HepG2 (cell line): Measurements from ENCODE around the gene HACE1. TPM values are rescaled to one million over a fixed set of nuclear protein-coding genes. Genes with fewer than 3 reads are reported as not detected.

Source experiments
- ATAC-seq: fragments of 200-7000 bp; cut with Tn5 transposase; 3 replicates; pipeline ENCODE4 v1.9.1; 2020; ENCODE audit warnings: mild to moderate bottlenecking, moderate library complexity
- BruUV-seq: library from RNA; stranded (reverse); fragments of 400-500 nt; replicated peaks from 2 replicates; lab custom pipeline; 2021; lab: Mats Ljungman, UMichigan
- CTCF ChIA-PET: fragments of 300-600 bp; formaldehyde crosslinking; extraction: SDS; loops from one replicate; lab custom pipeline; 2021; ENCODE audit warnings: low total read pairs, inconsistent platforms, low intra/inter-chr PET ratio; lab: Yijun Ruan, JAX
- POLR2A ChIA-PET: fragments of 350-600 bp; sonication (Branson Sonifier 250); formaldehyde crosslinking; loops from one replicate; lab custom pipeline; 2020; ENCODE audit warnings: antibody characterized with exemption, inconsistent platforms; lab: Yijun Ruan, JAX
- DNase-seq: peaks from one replicate; pipeline ENCODE4 v3.0.0-alpha.2; 2015; ENCODE audit warnings: low spot score
- FAIRE-seq: peaks from 3 replicates; lab custom pipeline; 2011; peaks lifted over from hg19 to GRCh38; lab: Jason Lieb, UNC
- H2AFZ ChIP-seq: one replicate; pipeline ENCODE4 v1.6.1; 2011; ENCODE audit warnings: low read length, inconsistent platforms
- H3K27ac ChIP-seq: fragments of 300-600 bp; 3 replicates; pipeline ENCODE4 v1.8.0; 2011; ENCODE audit warnings: mixed run types, mild to moderate bottlenecking, mixed read lengths, low read length, inconsistent platforms; ENCODE audit not compliant: insufficient read depth; ENCODE audit errors: extremely low read length
- H3K27me3 ChIP-seq, 2 experiments: fragments of 200-600 bp in 1 of 2; 2 replicates in 1 of 2; 3 replicates in 1 of 2; pipeline versions ENCODE4 v1.6.0 to v1.8.0; 2011; ENCODE audit warnings: low read length in 2 of 2, mild to moderate bottlenecking in 2 of 2, moderate library complexity in 2 of 2, inconsistent platforms in 1 of 2; ENCODE audit not compliant: insufficient read depth in 2 of 2, control insufficient read depth in 1 of 2
- H3K36me3 ChIP-seq, 2 experiments: fragments of 200-600 bp in 1 of 2; replicated peaks in 1 of 2; 2 replicates in 1 of 2; 3 replicates in 1 of 2; pipeline versions ENCODE4 v1.5.1 to v1.8.0; 2011; ENCODE audit warnings: low read length in 2 of 2, inconsistent platforms in 1 of 2; ENCODE audit not compliant: insufficient read depth in 2 of 2, control insufficient read depth in 1 of 2
- H3K4me1 ChIP-seq: 2 replicates; pipeline ENCODE4 v1.5.1; 2012; ENCODE audit warnings: low read length, inconsistent platforms; ENCODE audit not compliant: insufficient read depth
- H3K4me2 ChIP-seq: 2 replicates; pipeline ENCODE4 v1.6.0; 2011; ENCODE audit warnings: low read depth, low read length, inconsistent platforms
- H3K4me3 ChIP-seq, 3 experiments: fragments of 200-600 bp in 1 of 3; sonication (generic), shearing (Covaris generic) in 1 of 3; replicated peaks in 1 of 3; 2 replicates each; pipeline ENCODE4 v1.5.1; 2011 to 2016; ENCODE audit warnings: low read length in 3 of 3, inconsistent platforms in 2 of 3, low read depth in 2 of 3, mild to moderate bottlenecking in 2 of 3, control low read depth in 1 of 3, mixed read lengths in 1 of 3; ENCODE audit not compliant: insufficient read depth in 1 of 3
- H3K79me2 ChIP-seq: one replicate; pipeline ENCODE4 v1.6.1; 2011; ENCODE audit warnings: low read length, inconsistent platforms; ENCODE audit not compliant: insufficient read depth
- H3K9ac ChIP-seq: 2 replicates; pipeline ENCODE4 v1.6.0; 2011; ENCODE audit warnings: mild to moderate bottlenecking, low read depth, low read length, inconsistent platforms; ENCODE audit not compliant: insufficient read depth
- H3K9me3 ChIP-seq: 2 replicates; pipeline ENCODE4 v1.5.1; 2012; ENCODE audit warnings: mild to moderate bottlenecking, low read length
- H4K20me1 ChIP-seq: 2 replicates; pipeline ENCODE4 v1.6.0; 2011; ENCODE audit warnings: inconsistent platforms, mild to moderate bottlenecking, low read length, moderate library complexity; ENCODE audit not compliant: insufficient read depth
- ASH2L ChIP-seq: fragments of 300-600, 200-600 bp; sonication (generic); IDR thresholded peaks from 2 replicates; pipeline ENCODE4 v1.7.0; 2017; ENCODE audit warnings: low read depth, mild to moderate bottlenecking, moderate library complexity, mixed read lengths, low read length; ENCODE audit not compliant: insufficient read length
- ATM ChIP-seq: fragments of 450-650 bp; IDR thresholded peaks from 2 replicates; pipeline ENCODE4 v1.7.1; 2017; ENCODE audit warnings: mild to moderate bottlenecking, borderline replicate concordance
- FOXO1 ChIP-seq: sonication (generic); formaldehyde crosslinking; IDR thresholded peaks from 2 replicates; pipeline ENCODE4 v1.4.0; 2020; ENCODE audit warnings: missing genetic modification reagents
- HDAC6 ChIP-seq: fragments of 200-600 bp; sonication (generic); IDR thresholded peaks from 2 replicates; pipeline ENCODE4 v1.7.0; 2017; ENCODE audit warnings: mild to moderate bottlenecking, antibody characterized with exemption, low read length, low read depth
- RFXAP ChIP-seq: sonication (generic); formaldehyde crosslinking; IDR thresholded peaks from 2 replicates; pipeline ENCODE4 v1.4.0; 2020; ENCODE audit warnings: missing genetic modification reagents, borderline replicate concordance
- SMARCE1 ChIP-seq: fragments of 450-650 bp; IDR thresholded peaks from 2 replicates; pipeline ENCODE4 v1.6.1; 2017; ENCODE audit warnings: borderline replicate concordance
- SOX5 ChIP-seq: IDR thresholded peaks from 2 replicates; pipeline ENCODE4 v1.6.1; 2016; ENCODE audit warnings: borderline replicate concordance
- ZSCAN25 ChIP-seq: sonication (generic); formaldehyde crosslinking; IDR thresholded peaks from 2 replicates; pipeline ENCODE4 v1.8.0; 2022; ENCODE audit warnings: mild to moderate bottlenecking, missing genetic modification reagents
- WGBS: methylation state at CpG from one replicate; pipeline ENCODE4 v1.1.6; 2017; ENCODE audit warnings: low lambda C conversion rate; 5-methylcytosine and 5-hydroxymethylcytosine counted together
- in situ Hi-C: cut with HindIII; loops from 2 replicates; pipeline ENCODE4 v1.10.0; 2017; ENCODE audit warnings: low pct_unique_long_range_greater_than_20kb; ENCODE audit not compliant: extremely low pct_ligation_motif_present
- intact Hi-C: fragments of 100-400 bp; cut with micrococcal nuclease; formaldehyde crosslinking; loops from one replicate; pipeline ENCODE4 v1.10.0; 2022; ENCODE audit not compliant: unreplicated experiment
- polyA plus RNA-seq, 8 experiments: library from polyadenylated mRNA; depleted of rRNA in 3 of 8; stranded (reverse) in 7 of 8; unstranded in 1 of 8; fragments of >200 nt; fragmentation: Illumina TruSeq in 4 of 8; extraction: Trizol in 4 of 8; gene quantifications; 2 replicates each; pipeline versions ENCODE4 v1.2.1 to v1.2.3, GENCODE V29; 2011 to 2016; ENCODE audit warnings: low read depth in 4 of 8, missing spikeins in 1 of 8, mixed read lengths in 1 of 8; ENCODE audit not compliant: insufficient read depth in 1 of 8
- total RNA-seq, 5 experiments: library from RNA; depleted of rRNA; stranded (reverse); fragments of >200 nt; fragmentation: Illumina TruSeq; extraction: Trizol; gene quantifications; 2 replicates each; pipeline ENCODE4 v1.2.3, GENCODE V29; 2016; ENCODE audit warnings: low read depth in 1 of 5
- TF ChIP-seq, protein P1 (sequence below): sonication (generic); formaldehyde crosslinking; IDR thresholded peaks from 2 replicates; pipeline ENCODE4 v1.4.0; 2020; ENCODE audit warnings: missing genetic modification reagents
- TF ChIP-seq, protein P2 (sequence below), 2 experiments: IDR thresholded peaks; 2 replicates each; pipeline ENCODE4 v1.6.1; 2011 to 2012; ENCODE audit warnings: low read length in 2 of 2, borderline replicate concordance in 1 of 2, low read depth in 1 of 2, mild to moderate bottlenecking in 1 of 2, moderate library complexity in 1 of 2
- TF ChIP-seq, protein P3 (sequence below): sonication (generic); formaldehyde crosslinking; IDR thresholded peaks from 2 replicates; pipeline ENCODE4 v1.5.0; 2020; ENCODE audit warnings: mild to moderate bottlenecking, missing genetic modification reagents, moderate library complexity

Gene HACE1
- total and polyA plus RNA-seq, 2 of the 13 experiments (the other 11 are each of a cell fraction or from before 2014, with no cell fraction given) = 8.9 to 11.4 TPM

DNA sequence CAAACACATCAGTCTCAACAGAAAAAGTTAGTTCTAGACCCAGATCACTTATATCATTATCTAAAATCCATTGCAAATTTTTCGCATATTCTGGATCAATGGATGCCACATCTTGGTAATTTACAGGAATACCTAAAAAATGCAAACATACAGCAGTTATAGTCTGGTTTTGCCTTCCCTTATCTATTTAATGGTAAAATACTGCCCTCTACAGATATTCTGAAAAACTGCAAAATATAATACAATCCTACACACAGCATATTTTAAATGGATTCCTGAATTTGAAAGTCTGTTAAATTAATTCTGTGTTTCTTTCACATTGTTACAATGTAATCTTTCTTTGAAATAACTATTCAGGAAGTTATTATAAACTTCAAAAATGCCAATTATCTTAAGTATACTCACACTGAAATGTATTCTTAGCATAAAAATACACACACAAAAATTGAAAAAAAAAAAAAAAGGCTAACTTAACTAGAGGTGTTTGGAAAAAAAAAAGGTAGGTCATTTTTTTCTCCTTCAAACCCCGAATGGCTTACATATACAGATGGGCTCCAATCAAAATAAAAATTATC, 88.4 kb downstream of the HACE1 start:
- intact Hi-C loops = loop anchor here (1.0 to 5.0 kb wide), 4 partner anchors 88 to 769 kb away; no protein-coding TSS in a partner anchor
- 44% methylated on average over 2 of the region's 2 CpGs for WGBS
- TF ChIP-seq, protein P1, sequence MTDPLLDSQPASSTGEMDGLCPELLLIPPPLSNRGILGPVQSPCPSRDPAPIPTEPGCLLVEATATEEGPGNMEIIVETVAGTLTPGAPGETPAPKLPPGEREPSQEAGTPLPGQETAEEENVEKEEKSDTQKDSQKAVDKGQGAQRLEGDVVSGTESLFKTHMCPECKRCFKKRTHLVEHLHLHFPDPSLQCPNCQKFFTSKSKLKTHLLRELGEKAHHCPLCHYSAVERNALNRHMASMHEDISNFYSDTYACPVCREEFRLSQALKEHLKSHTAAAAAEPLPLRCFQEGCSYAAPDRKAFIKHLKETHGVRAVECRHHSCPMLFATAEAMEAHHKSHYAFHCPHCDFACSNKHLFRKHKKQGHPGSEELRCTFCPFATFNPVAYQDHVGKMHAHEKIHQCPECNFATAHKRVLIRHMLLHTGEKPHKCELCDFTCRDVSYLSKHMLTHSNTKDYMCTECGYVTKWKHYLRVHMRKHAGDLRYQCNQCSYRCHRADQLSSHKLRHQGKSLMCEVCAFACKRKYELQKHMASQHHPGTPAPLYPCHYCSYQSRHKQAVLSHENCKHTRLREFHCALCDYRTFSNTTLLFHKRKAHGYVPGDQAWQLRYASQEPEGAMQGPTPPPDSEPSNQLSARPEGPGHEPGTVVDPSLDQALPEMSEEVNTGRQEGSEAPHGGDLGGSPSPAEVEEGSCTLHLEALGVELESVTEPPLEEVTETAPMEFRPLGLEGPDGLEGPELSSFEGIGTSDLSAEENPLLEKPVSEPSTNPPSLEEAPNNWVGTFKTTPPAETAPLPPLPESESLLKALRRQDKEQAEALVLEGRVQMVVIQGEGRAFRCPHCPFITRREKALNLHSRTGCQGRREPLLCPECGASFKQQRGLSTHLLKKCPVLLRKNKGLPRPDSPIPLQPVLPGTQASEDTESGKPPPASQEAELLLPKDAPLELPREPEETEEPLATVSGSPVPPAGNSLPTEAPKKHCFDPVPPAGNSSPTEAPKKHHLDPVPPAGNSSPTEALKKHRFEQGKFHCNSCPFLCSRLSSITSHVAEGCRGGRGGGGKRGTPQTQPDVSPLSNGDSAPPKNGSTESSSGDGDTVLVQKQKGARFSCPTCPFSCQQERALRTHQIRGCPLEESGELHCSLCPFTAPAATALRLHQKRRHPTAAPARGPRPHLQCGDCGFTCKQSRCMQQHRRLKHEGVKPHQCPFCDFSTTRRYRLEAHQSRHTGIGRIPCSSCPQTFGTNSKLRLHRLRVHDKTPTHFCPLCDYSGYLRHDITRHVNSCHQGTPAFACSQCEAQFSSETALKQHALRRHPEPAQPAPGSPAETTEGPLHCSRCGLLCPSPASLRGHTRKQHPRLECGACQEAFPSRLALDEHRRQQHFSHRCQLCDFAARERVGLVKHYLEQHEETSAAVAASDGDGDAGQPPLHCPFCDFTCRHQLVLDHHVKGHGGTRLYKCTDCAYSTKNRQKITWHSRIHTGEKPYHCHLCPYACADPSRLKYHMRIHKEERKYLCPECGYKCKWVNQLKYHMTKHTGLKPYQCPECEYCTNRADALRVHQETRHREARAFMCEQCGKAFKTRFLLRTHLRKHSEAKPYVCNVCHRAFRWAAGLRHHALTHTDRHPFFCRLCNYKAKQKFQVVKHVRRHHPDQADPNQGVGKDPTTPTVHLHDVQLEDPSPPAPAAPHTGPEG = no peak
- TF ChIP-seq FOXO1 (CRISPR knock-in tag) (no peak), SMARCE1 (no peak), ASH2L (no peak), SOX5 (CRISPR knock-in tag) (no peak), ZSCAN25 (CRISPR knock-in tag) (no peak), RFXAP (no peak), ATM (no peak), HDAC6 (no peak)
- TF ChIP-seq, protein P2, sequence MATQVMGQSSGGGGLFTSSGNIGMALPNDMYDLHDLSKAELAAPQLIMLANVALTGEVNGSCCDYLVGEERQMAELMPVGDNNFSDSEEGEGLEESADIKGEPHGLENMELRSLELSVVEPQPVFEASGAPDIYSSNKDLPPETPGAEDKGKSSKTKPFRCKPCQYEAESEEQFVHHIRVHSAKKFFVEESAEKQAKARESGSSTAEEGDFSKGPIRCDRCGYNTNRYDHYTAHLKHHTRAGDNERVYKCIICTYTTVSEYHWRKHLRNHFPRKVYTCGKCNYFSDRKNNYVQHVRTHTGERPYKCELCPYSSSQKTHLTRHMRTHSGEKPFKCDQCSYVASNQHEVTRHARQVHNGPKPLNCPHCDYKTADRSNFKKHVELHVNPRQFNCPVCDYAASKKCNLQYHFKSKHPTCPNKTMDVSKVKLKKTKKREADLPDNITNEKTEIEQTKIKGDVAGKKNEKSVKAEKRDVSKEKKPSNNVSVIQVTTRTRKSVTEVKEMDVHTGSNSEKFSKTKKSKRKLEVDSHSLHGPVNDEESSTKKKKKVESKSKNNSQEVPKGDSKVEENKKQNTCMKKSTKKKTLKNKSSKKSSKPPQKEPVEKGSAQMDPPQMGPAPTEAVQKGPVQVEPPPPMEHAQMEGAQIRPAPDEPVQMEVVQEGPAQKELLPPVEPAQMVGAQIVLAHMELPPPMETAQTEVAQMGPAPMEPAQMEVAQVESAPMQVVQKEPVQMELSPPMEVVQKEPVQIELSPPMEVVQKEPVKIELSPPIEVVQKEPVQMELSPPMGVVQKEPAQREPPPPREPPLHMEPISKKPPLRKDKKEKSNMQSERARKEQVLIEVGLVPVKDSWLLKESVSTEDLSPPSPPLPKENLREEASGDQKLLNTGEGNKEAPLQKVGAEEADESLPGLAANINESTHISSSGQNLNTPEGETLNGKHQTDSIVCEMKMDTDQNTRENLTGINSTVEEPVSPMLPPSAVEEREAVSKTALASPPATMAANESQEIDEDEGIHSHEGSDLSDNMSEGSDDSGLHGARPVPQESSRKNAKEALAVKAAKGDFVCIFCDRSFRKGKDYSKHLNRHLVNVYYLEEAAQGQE (IDR thresholded peaks at IDR 0.05; ENCODE audit: borderline replicate concordance in 1 of 2, low read depth in 1 of 2, low read length in 2 of 2) = no peak
- TF ChIP-seq, protein P3, sequence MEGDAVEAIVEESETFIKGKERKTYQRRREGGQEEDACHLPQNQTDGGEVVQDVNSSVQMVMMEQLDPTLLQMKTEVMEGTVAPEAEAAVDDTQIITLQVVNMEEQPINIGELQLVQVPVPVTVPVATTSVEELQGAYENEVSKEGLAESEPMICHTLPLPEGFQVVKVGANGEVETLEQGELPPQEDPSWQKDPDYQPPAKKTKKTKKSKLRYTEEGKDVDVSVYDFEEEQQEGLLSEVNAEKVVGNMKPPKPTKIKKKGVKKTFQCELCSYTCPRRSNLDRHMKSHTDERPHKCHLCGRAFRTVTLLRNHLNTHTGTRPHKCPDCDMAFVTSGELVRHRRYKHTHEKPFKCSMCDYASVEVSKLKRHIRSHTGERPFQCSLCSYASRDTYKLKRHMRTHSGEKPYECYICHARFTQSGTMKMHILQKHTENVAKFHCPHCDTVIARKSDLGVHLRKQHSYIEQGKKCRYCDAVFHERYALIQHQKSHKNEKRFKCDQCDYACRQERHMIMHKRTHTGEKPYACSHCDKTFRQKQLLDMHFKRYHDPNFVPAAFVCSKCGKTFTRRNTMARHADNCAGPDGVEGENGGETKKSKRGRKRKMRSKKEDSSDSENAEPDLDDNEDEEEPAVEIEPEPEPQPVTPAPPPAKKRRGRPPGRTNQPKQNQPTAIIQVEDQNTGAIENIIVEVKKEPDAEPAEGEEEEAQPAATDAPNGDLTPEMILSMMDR (CRISPR knock-in tag) = peak; percentile 48

More for the DNA sequence above, 88.4 kb downstream of the HACE1 start:
- in situ Hi-C loops = no loop called here
- no TSS peak for BruUV-seq
- H3K4me3 ChIP-seq = no peak overlapping the region
- no peaks in the 10 kb centered on the region for H3K9me3 ChIP-seq
- H3K4me2 ChIP-seq = no peak overlapping the region
- no peak overlapping the region for H3K9ac ChIP-seq
- H3K79me2 ChIP-seq = no peaks in the 10 kb centered on the region
- ATAC-seq (peak; percentile 76), DNase-seq (peak; percentile 10), FAIRE-seq (peak; percentile 4)
- 0 out of 5 replicates have a peak, but pooled peaks cover 0 to under 1% of the 10 kb centered on the region in 2 experiments for H3K36me3 ChIP-seq
- H3K27ac ChIP-seq = no peak overlapping the region
- no peaks in the 10 kb centered on the region for H4K20me1 ChIP-seq
- ChIA-PET CTCF (interaction anchor here (1.3 to 3.1 kb wide), 3 partner anchors 86 to 90 kb away, joined by 3 to 40 read pairs (median 5); no protein-coding TSS in a partner anchor), POLR2A (no interaction called here)
- H3K27me3 ChIP-seq = no peaks in the 10 kb centered on the region
- no peaks in the 10 kb centered on the region for H3K4me1 ChIP-seq
- H2AFZ ChIP-seq = no peak overlapping the region
